SW480 (cell line): ENCODE data around the gene IGF2.

Source experiments
- DNase-seq: peaks from one replicate; pipeline ENCODE4 v3.0.0-alpha.2; 2016; ENCODE audit warnings: low spot score

IGF2 gene

DNA sequence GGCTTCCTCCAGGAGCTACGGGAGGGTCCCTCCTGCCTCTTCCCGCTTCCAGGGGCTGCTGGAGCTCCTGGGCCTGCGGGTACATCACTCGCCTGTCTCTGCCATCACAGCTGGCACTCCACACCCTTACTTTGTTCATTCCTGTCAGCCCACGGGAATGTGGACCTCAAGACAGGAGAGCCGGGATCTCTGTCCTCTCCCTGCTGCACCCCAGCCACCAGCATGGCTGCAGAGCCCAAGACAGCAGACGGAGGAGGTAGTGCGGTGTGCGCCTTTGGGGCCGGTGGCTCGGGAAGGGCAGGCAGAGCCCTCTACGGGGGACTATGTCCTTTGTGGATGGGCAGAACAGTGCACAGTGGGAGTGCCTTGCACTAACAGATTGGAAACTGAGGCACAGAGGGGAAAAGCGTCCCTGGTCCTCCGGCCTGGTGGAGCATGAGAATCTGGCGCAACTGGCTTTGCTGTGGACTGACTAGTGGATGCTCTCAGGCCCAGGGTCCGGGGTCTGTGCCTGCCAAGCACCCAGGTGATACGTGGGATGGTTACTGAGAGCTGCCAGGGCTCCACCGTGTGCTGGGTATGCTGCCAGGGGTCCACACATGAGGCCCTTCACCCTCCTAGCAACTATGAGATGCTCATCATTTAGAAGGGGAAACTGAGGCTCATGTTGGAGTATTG, 47.3 kb downstream of the IGF2 start:
- DNase-seq = no peak

DNA sequence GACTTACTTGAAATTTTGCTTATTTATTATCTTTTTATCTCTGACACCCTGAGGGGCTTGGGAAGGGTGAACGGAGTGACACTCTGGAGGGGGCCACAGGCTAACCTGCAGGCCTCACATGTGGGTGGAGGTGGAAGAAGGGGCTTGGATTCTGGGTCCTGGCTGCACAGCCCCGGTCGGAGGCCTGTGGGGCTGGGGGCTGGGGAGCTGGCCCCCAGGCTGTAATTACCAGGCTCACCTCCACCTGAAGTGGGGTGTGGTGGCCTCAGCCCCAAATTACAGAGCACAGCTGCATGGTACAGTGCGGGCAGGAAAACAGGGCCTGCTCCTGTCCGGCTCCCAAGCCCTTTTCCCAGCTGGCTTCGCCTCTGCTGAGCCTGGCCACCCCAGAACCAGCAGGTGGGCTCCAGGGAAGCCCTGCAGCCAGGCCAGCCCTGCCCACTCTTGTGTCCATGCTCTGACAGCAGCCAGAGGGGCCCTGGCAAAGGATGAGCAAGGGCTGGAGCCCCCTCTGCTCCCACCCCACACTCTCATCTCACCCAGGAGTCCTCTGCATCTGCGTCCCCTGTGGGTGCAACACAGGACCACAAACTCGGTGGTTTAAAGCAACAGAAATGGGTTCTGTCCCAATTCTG, 48.0 kb downstream of the IGF2 start:
- DNase-seq = no peak

DNA sequence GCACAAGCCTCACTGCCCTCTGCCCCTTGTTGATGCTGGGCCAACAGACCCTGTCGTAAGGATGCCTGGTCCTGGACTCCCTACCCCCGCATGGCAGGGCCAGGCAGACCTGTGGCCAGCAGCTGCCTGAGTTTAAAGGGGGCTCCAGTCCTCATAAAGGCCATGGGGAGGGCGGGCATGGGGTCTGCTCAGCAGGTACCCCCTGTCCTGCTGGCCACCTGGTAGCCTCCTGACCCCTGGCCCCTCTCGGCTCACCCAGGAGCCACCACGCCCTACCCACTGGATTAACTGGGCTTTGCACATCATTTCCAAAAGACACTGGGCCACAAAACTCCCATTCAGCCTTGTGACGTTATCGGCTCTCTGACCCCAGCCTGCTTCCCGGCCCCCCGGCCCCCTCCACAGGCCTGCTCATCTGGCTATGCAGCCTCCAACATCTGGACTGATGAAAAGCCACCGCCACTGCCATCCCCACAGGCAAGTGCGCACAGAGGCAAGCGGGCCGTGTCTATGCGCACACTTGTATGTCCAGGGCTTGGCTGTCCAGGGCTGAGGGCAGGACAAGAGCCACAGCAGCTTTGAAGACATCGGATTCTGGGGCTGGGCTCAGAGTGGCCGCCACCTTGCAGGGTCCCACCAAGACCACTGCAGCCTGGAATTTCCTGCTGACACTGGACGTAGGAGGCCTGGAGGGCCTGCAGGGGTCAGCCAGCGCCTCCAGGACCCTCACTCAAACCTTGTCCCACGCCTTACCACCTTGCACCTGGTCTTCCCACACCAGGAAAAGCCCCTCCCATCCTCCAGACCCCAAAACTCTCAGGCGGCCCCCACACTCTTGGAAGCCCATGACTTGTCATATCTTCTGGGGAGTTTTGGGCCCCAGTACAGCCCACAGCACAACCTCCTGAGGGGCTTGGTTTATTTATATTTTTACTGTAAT, 48.7 kb downstream of the IGF2 start:
- DNase-seq = no peak

DNA sequence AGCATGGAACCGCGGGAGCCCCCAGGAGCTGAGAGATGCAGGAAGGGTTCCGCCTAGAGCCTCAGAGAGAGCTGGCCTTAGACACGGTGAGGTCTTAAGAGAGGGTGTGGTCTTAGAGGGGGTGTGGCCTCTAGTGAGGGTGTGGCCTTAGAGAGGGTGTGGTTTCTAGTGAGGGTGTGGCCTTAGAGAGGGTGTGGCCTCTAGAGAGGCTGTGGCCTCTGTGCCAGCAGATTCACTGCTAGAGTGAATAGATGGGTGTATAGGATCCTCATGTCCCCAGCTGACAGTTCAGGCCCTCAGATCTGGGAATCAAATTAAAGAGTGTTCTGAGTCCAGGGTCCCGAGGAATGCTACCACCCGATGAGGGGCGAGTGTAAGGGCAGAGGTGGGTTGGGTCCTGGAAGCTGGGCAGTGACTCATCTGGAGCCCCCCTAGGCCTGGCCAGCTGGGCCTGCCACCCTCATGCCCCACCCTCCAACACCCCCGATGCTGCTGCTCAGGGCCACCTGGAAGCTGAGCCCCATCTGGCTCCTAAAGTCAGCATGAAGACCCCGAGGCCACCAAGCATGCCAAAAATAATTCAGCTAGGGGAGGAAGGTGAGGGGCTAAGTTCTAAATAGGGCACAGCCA, 49.5 kb downstream of the IGF2 start:
- peak; percentile 86 for DNase-seq

DNA sequence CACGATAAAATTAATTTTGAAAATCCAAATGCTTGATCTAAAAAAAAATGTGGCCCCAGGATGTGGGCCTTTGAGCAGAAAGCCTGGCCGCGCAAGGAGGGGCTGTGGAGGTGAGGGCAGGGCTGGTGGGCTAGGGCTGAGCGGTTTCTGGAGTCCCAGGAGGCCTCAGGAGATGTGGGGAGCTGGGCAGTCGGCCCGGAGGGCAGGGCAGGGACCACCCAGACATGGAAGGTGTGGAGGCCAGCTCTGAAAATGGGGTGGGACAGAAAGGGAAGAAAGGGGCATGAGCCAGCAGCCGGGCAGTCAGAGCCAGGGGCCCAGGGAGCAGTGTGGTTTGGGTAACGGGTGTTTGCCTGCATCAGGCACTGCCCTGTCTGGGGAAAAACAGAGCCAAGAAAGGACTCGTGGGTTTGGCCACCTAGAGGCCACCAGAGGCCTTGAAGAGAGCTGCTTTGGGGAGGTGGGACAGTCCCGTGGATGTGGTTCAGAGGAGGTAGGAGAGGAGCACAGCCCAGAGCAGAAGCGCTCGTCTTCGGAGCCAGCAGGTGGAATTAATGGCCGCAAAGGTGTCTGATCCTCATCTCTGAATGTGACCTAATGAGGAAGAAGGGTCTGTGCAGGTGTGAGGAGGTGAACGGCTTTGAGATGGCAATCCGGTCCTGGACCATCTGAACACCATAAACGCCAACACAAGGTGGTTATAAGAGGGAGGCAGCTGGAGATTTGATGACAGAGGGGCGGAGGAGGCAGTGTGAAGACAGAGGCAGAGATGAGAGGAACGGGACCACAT, 50.2 kb downstream of the IGF2 start:
- no peak for DNase-seq

DNA sequence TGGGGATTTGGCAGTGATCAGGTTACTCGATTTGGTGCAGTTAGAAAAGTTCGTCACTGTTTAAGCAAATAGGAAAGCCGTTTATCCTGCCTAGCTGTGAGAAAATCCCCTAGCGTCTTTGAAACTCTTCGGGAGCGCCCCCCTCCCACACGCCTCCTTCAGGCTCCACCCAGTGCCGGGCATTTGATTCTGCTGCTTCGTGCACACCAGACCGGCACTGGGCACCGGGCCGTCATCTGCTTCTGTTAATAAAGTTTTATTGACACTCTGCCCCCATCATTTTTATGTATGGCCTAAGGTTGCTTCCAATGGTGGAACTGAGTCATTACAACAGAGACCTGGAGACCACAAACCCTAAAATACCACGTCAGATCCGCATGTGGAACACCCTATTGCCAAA, 50.9 kb downstream of the IGF2 start:
- DNase-seq = no peak

DNA sequence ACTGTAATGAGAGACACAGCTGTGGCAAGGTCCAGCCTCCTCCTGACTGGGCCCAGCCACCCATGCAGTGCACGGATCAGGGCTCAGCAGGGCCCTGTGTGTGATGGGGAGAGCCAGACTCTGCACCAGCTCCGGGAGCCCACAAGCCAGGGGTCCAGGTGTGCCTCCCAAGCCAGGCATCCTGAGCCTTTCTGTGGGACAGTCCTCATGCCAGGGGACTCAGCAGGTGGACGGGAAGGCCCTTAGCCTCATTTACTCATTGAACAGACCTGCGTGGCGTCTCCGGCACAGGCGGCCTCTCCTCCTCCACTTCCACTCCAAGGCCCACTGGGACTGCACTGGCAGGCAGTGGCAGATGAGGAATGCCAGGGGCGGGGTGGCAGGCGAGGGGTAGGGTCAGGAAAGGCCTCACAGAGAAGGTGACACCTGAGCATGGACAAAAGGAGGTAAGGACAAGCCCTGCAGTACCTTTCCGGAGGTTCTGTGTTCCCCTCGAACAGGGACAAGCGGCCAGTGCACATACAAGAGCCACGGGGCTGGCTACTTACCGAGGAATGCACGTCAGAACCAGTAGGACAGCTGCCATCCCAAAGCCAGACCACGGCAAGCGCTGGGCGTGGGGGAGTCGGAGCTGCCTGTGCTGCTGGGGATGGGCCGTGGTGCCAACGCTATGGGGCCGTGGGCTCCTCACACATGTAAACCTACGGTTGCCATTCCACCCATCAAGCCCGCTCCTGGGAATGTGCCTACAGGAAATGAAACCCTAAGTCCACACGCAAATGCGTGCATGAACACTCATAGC, 52.7 kb downstream of the IGF2 start:
- DNase-seq = no peak

DNA sequence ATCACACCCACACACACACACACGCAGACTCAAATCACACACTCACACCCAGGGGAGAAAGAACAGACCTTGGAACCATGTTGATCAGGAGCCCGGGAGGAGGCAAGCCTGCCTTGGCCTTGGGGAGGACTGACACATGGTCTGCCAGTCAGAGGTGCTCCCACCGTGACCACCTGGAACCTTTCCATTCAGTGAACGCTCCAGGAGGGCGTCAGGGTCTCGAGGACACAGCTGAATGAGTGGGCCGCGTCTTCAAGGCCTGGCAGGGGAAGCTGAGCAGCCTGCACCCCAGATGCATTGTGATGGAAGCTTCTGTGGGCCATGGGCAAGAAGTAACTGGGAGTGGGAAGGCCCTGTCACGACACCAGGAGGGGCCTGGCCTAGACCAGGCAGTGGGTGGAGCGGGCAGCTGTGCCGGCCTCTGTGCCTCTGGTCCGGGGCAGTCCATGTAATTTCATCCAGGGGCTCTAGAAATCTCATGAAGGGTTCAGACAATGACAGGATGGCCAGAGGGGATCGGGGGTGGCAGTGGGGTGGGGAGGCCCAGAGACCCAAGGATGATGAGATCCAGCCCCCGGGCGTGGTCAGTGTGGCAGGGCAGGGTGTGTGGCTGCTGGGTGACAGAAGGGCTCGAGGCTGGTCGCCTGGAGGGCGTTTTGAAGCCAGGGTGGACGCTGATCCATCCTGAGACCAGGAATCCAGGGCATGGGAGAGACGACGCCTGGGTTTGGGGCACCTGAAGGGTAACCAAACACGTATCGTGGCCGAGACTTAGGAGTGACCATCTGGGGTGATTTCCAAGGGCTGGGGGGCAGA, 53.7 kb downstream of the IGF2 start:
- DNase-seq = no peak

DNA sequence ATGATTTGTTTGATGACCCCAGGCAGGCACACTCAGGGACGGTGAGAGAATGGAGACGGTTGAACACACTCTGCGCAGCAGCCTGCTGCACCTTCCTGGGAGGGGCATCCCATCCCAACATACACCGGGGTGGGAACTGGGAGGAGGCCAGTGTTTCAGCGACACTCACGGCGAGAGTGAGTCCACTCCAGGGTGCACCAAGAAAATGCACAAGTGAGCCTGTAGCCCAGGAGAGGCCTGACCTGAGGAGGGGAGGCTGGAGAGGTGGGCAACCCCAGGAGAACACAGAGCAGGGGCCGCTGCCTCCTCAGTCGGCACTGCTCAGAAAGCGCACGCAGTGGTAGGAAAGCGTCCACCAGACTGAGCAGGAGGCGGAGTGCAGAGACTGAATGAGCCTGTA, 54.5 kb downstream of the IGF2 start:
- no peak for DNase-seq
